ENCODE results near the gene RMC1. TPM values are rescaled to one million over a fixed set of nuclear protein-coding genes. Genes with fewer than 3 reads are reported as not detected.

Gene RMC1
- total RNA-seq, 2 experiments from 2014 or later = 32.8 to 36.2 TPM

- Histone ChIP-seq H3K9me2 (ENCODE audit: insufficient read depth, low read length) (no peaks in the 10 kb centered on the region), H3K9me3 (ENCODE audit: low read length) (no peaks in the 10 kb centered on the region), H3K36me3 (ENCODE audit: insufficient read depth, low read length) (peaks cover 100% of the 10 kb centered on the region), H3K4me2 (ENCODE audit: low read length) (no peak overlapping the region), H3K4me1 (ENCODE audit: insufficient read depth, low read length, poor library complexity, severe bottlenecking) (no peaks in the 10 kb centered on the region), H3K27ac (ENCODE audit: low read depth, low read length, poor library complexity, severe bottlenecking) (no peak overlapping the region), H2AFZ (ENCODE audit: low read length) (no peak overlapping the region), H4K20me1 (ENCODE audit: insufficient read depth, low read length) (no peaks in the 10 kb centered on the region), H3K4me3 (ENCODE audit: low read depth, low read length, poor library complexity, severe bottlenecking) (no peak overlapping the region), H3K79me2 (ENCODE audit: insufficient read depth, low read depth, low read length) (no peaks in the 10 kb centered on the region)
- no peak for DNase-seq (ENCODE audit: low spot score)
- POLR2A ChIA-PET = no interaction called here
- TF ChIP-seq EZH2phosphoT487 (IDR thresholded peaks at IDR 0.05; ENCODE audit: borderline replicate concordance, low read depth, low read length) = no peak
- TF ChIP-seq CTCF (conservative IDR thresholded peaks at IDR 0.05; ENCODE audit: low read length) = no peak
- CTCF ChIA-PET (ENCODE audit: unreplicated experiment) = no interaction called here
- intact Hi-C loops (cut with micrococcal nuclease; ENCODE audit: unreplicated experiment) = no loop called here
- no TSS peak for BruUV-seq (replicated peaks)
Measured at GRCh38 chr18:23537274-23537673, 34.0 kb downstream of the RMC1 start.

- BruUV-seq (replicated peaks) = no TSS peak
- peaks cover 99% of the 10 kb centered on the region for H3K36me3 ChIP-seq (ENCODE audit: insufficient read depth, low read length)
- H3K79me2 ChIP-seq (ENCODE audit: insufficient read depth, low read depth, low read length) = no peaks in the 10 kb centered on the region
- no peak overlapping the region for H3K4me3 ChIP-seq (ENCODE audit: low read depth, low read length, poor library complexity, severe bottlenecking)
- TF ChIP-seq CTCF (conservative IDR thresholded peaks at IDR 0.05; ENCODE audit: low read length) (no peak), EZH2phosphoT487 (IDR thresholded peaks at IDR 0.05; ENCODE audit: borderline replicate concordance, low read depth, low read length) (no peak)
- intact Hi-C loops (cut with micrococcal nuclease; ENCODE audit: unreplicated experiment) = no loop called here
- H3K9me2 ChIP-seq (ENCODE audit: insufficient read depth, low read length) = no peaks in the 10 kb centered on the region
- no peak overlapping the region for H3K27ac ChIP-seq (ENCODE audit: low read depth, low read length, poor library complexity, severe bottlenecking)
- H3K4me1 ChIP-seq (ENCODE audit: insufficient read depth, low read length, poor library complexity, severe bottlenecking) = no peaks in the 10 kb centered on the region
- H2AFZ ChIP-seq (ENCODE audit: low read length) = no peak overlapping the region
- ChIA-PET CTCF (ENCODE audit: unreplicated experiment) (no interaction called here), POLR2A (no interaction called here)
- H4K20me1 ChIP-seq (ENCODE audit: insufficient read depth, low read length) = no peaks in the 10 kb centered on the region
- H3K4me2 ChIP-seq (ENCODE audit: low read length) = no peak overlapping the region
- no peak for DNase-seq (ENCODE audit: low spot score)
- H3K9me3 ChIP-seq (ENCODE audit: low read length) = no peaks in the 10 kb centered on the region
Measured at GRCh38 chr18:23538001-23538400, 34.7 kb downstream of the RMC1 start.

- H3K27ac ChIP-seq (ENCODE audit: low read depth, low read length, poor library complexity, severe bottlenecking) = no peak overlapping the region
- H2AFZ ChIP-seq (ENCODE audit: low read length) = no peak overlapping the region
- H3K9me3 ChIP-seq (ENCODE audit: low read length) = no peaks in the 10 kb centered on the region
- DNase-seq (ENCODE audit: low spot score) = no peak
- POLR2A ChIA-PET = interaction anchor here (0.5 kb wide), 1 partner anchor 17 kb away, joined by 3 read pairs; no protein-coding TSS in a partner anchor
- no peak overlapping the region for H3K4me3 ChIP-seq (ENCODE audit: low read depth, low read length, poor library complexity, severe bottlenecking)
- H3K79me2 ChIP-seq (ENCODE audit: insufficient read depth, low read depth, low read length) = no peaks in the 10 kb centered on the region
- H3K9me2 ChIP-seq (ENCODE audit: insufficient read depth, low read length) = no peaks in the 10 kb centered on the region
- no peaks in the 10 kb centered on the region for H3K4me1 ChIP-seq (ENCODE audit: insufficient read depth, low read length, poor library complexity, severe bottlenecking)
- BruUV-seq (replicated peaks) = no TSS peak
- H4K20me1 ChIP-seq (ENCODE audit: insufficient read depth, low read length) = no peaks in the 10 kb centered on the region
- H3K36me3 ChIP-seq (ENCODE audit: insufficient read depth, low read length) = peaks cover 98% of the 10 kb centered on the region
- intact Hi-C loops (cut with micrococcal nuclease; ENCODE audit: unreplicated experiment) = no loop called here
- no peak overlapping the region for H3K4me2 ChIP-seq (ENCODE audit: low read length)
- TF ChIP-seq EZH2phosphoT487 (IDR thresholded peaks at IDR 0.05; ENCODE audit: borderline replicate concordance, low read depth, low read length) (no peak), CTCF (conservative IDR thresholded peaks at IDR 0.05; ENCODE audit: low read length) (no peak)
- CTCF ChIA-PET (ENCODE audit: unreplicated experiment) = no interaction called here
Measured at GRCh38 chr18:23538870-23539269, 35.6 kb downstream of the RMC1 start.
